HL-60 (cell line): ENCODE measurements around the gene IL17C.

Experiments
- CTCF ChIP-seq: IDR thresholded peaks from one replicate; pipeline ENCODE4 v1.5.1; 2011; ENCODE audit warnings: low read length, control low read depth, inconsistent platforms; ENCODE audit not compliant: insufficient read depth
- POLR2AphosphoS5 ChIP-seq: IDR thresholded peaks from 2 replicates; pipeline ENCODE4 v1.6.1; 2012; ENCODE audit warnings: low read depth

GRCh38 chr16:88593061-88593460 lies 45.3 kb upstream of the IL17C start:
- TF ChIP-seq POLR2AphosphoS5 (no peak), CTCF (no peak)
